ENCODE data around the gene NEUROD1. TPM values are rescaled to one million over a fixed set of nuclear protein-coding genes. Genes with fewer than 3 reads are reported as not detected.

Gene NEUROD1
- total RNA-seq, 2 experiments from 2014 or later = not detected

DNA sequence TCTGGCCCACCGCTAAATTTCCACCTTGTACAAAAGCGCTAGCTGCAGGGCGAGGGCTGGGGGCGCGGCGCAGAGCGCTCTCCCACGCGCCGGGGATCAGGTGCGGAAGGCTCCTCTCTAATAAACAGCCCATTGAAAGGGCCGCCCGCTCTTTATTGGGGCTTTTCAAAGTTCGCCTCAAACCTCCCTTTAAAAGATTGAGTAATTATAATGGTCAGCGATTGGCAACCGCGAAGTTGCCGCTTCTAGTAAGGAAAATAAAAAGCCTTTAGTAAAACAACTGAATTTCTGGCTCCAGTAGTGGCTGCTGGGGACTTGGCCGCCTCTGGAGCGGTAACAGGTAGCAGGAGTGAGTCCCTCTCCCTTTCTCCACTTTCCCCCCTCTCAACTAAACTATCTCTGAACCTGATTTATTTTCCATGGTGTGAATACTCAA, 755 bp downstream of the NEUROD1 start:
- no TSS peak for BruUV-seq (replicated peaks)
- no peaks in the 10 kb centered on the region for H3K4me1 ChIP-seq (ENCODE audit: insufficient read depth, low read length, poor library complexity, severe bottlenecking)
- no peak overlapping the region for H2AFZ ChIP-seq (ENCODE audit: low read length)
- TF ChIP-seq, protein P1, sequence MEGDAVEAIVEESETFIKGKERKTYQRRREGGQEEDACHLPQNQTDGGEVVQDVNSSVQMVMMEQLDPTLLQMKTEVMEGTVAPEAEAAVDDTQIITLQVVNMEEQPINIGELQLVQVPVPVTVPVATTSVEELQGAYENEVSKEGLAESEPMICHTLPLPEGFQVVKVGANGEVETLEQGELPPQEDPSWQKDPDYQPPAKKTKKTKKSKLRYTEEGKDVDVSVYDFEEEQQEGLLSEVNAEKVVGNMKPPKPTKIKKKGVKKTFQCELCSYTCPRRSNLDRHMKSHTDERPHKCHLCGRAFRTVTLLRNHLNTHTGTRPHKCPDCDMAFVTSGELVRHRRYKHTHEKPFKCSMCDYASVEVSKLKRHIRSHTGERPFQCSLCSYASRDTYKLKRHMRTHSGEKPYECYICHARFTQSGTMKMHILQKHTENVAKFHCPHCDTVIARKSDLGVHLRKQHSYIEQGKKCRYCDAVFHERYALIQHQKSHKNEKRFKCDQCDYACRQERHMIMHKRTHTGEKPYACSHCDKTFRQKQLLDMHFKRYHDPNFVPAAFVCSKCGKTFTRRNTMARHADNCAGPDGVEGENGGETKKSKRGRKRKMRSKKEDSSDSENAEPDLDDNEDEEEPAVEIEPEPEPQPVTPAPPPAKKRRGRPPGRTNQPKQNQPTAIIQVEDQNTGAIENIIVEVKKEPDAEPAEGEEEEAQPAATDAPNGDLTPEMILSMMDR (conservative IDR thresholded peaks at IDR 0.05; ENCODE audit: low read length) = no peak
- TF ChIP-seq EZH2phosphoT487 (IDR thresholded peaks at IDR 0.05; ENCODE audit: borderline replicate concordance, low read depth, low read length) = no peak
- H3K4me2 ChIP-seq (ENCODE audit: low read length) = no peak overlapping the region
- no peaks in the 10 kb centered on the region for H3K36me3 ChIP-seq (ENCODE audit: insufficient read depth, low read length)
- H3K9me2 ChIP-seq (ENCODE audit: insufficient read depth, low read length) = no peaks in the 10 kb centered on the region
- ChIA-PET CTCF (ENCODE audit: unreplicated experiment) (no interaction called here), POLR2A (interaction anchor here (0.6 kb wide), 2 partner anchors 111 to 904 kb away, joined by 3 read pairs; no protein-coding TSS in a partner anchor)
- intact Hi-C loops (cut with micrococcal nuclease; ENCODE audit: unreplicated experiment) = no loop called here
- no peak for DNase-seq (ENCODE audit: low spot score)
- no peaks in the 10 kb centered on the region for H3K9me3 ChIP-seq (ENCODE audit: low read length)
- H4K20me1 ChIP-seq (ENCODE audit: insufficient read depth, low read length) = no peaks in the 10 kb centered on the region
- no peak overlapping the region for H3K4me3 ChIP-seq (ENCODE audit: low read depth, low read length, poor library complexity, severe bottlenecking)
- H3K27ac ChIP-seq (ENCODE audit: low read depth, low read length, poor library complexity, severe bottlenecking) = no peak overlapping the region
- no peaks in the 10 kb centered on the region for H3K79me2 ChIP-seq (ENCODE audit: insufficient read depth, low read depth, low read length)

DNA sequence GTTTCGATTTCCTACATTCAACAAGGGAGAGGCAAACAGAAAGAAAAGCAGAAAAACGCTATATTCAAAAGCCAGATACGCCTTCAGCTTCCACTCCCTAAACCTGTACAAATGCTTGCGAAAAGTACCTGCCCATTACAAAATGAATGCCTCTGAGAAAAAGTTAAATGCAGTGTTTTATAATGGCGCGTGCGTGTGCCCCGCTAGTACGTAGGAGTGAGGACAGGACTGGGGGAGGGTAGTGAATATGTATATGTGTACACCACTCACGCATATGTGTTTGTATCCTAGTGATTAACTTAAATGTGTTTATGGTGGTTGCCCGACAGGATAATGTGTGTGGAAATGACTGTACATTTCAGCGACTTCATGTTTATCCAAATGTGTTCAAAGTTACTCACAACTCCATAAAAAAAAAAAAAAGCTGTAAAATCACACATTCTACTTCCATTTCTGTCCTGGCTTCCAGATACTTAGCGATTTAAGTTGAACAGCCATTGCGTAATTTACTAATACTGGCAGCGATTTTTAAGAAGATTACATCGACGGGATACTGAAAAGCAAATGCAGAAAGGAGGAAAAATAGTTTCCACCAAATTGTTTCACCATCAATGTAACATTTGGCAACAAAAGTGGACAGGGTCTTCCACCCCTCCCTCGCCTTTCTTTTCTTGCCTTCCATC, 1.3 kb downstream of the NEUROD1 start:
- Histone ChIP-seq H3K9me2 (ENCODE audit: insufficient read depth, low read length) (no peaks in the 10 kb centered on the region), H4K20me1 (ENCODE audit: insufficient read depth, low read length) (no peaks in the 10 kb centered on the region), H3K4me2 (ENCODE audit: low read length) (no peak overlapping the region), H3K9me3 (ENCODE audit: low read length) (no peaks in the 10 kb centered on the region), H3K36me3 (ENCODE audit: insufficient read depth, low read length) (no peaks in the 10 kb centered on the region), H3K27ac (ENCODE audit: low read depth, low read length, poor library complexity, severe bottlenecking) (no peak overlapping the region), H3K79me2 (ENCODE audit: insufficient read depth, low read depth, low read length) (no peaks in the 10 kb centered on the region), H3K4me1 (ENCODE audit: insufficient read depth, low read length, poor library complexity, severe bottlenecking) (no peaks in the 10 kb centered on the region), H2AFZ (ENCODE audit: low read length) (no peak overlapping the region), H3K4me3 (ENCODE audit: low read depth, low read length, poor library complexity, severe bottlenecking) (no peak overlapping the region)
- POLR2A ChIA-PET = interaction anchor here (0.6 kb wide), 1 partner anchor 905 kb away, joined by 3 read pairs; no protein-coding TSS in a partner anchor
- no TSS peak for BruUV-seq (replicated peaks)
- CTCF ChIA-PET (ENCODE audit: unreplicated experiment) = no interaction called here
- no peak for DNase-seq (ENCODE audit: low spot score)
- no peak for TF ChIP-seq EZH2phosphoT487 (IDR thresholded peaks at IDR 0.05; ENCODE audit: borderline replicate concordance, low read depth, low read length)
- TF ChIP-seq, protein P1 (conservative IDR thresholded peaks at IDR 0.05; ENCODE audit: low read length) = no peak
- intact Hi-C loops (cut with micrococcal nuclease; ENCODE audit: unreplicated experiment) = no loop called here

DNA sequence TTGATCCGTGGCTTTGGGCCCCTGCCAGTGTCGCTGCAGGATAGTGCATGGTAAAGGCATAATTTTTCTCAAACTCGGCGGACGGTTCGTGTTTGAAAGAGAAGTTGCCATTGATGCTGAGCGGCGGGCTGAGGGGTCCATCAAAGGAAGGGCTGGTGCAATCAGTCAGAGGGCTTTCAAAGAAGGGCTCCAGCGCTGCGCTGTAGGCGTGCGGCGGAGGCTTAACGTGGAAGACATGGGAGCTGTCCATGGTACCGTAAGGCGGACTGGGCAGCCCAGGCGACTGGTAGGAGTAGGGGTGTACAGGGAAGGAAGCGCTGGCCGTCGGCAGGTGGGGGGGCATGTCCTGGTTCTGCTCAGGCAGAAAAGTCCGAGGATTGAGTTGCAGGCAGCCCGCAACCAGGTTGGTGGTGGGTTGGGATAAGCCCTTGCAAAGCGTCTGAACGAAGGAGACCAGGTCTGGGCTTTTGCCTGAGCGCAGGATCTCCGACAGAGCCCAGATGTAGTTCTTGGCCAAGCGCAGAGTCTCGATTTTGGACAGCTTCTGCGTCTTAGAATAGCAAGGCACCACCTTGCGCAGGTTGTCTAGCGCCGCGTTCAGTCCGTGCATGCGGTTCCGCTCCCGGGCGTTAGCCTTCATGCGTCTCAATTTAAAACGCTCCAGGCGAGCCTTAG, 2.3 kb downstream of the NEUROD1 start:
- no peaks in the 10 kb centered on the region for H3K9me2 ChIP-seq (ENCODE audit: insufficient read depth, low read length)
- no peaks in the 10 kb centered on the region for H3K79me2 ChIP-seq (ENCODE audit: insufficient read depth, low read depth, low read length)
- ChIA-PET CTCF (ENCODE audit: unreplicated experiment) (no interaction called here), POLR2A (interaction anchor here (2.2 kb wide), 1 partner anchor 11 kb away, joined by 13 read pairs; no protein-coding TSS in a partner anchor)
- H3K4me1 ChIP-seq (ENCODE audit: insufficient read depth, low read length, poor library complexity, severe bottlenecking) = peaks cover 1% of the 10 kb centered on the region
- H4K20me1 ChIP-seq (ENCODE audit: insufficient read depth, low read length) = no peaks in the 10 kb centered on the region
- no peak for DNase-seq (ENCODE audit: low spot score)
- no peak overlapping the region for H3K27ac ChIP-seq (ENCODE audit: low read depth, low read length, poor library complexity, severe bottlenecking)
- intact Hi-C loops (cut with micrococcal nuclease; ENCODE audit: unreplicated experiment) = no loop called here
- H3K4me3 ChIP-seq (ENCODE audit: low read depth, low read length, poor library complexity, severe bottlenecking) = no peak overlapping the region
- BruUV-seq (replicated peaks) = no TSS peak
- H3K9me3 ChIP-seq (ENCODE audit: low read length) = no peaks in the 10 kb centered on the region
- no peak overlapping the region for H3K4me2 ChIP-seq (ENCODE audit: low read length)
- TF ChIP-seq EZH2phosphoT487 (IDR thresholded peaks at IDR 0.05; ENCODE audit: borderline replicate concordance, low read depth, low read length) = no peak
- TF ChIP-seq, protein P1 (conservative IDR thresholded peaks at IDR 0.05; ENCODE audit: low read length) = no peak
- H3K36me3 ChIP-seq (ENCODE audit: insufficient read depth, low read length) = no peaks in the 10 kb centered on the region
- no peak overlapping the region for H2AFZ ChIP-seq (ENCODE audit: low read length)

Data from OCI-LY7 (cell line).